T-cell (primary cell): ENCODE measurements around the gene UNC13A. TPM values are rescaled to one million over a fixed set of nuclear protein-coding genes. Genes with fewer than 3 reads are reported as not detected.

Source experiments
- ATAC-seq, 4 experiments: fragments of 200-7000 bp in 3 of 4; fragments of 150-1000 bp in 1 of 4; cut with Tn5 transposase; replicated peaks in 1 of 4; 1 replicate in 3 of 4; 2 replicates in 1 of 4; pipeline ENCODE4 v1.10.0; 2021; ENCODE audit warnings: moderate library complexity in 3 of 4, mild to moderate bottlenecking in 2 of 4, moderate number of reproducible peaks in 1 of 4
- CTCF ChIA-PET, 2 donors: fragments of 300-600 bp; sonication (Branson Sonifier 250); formaldehyde crosslinking; loops; one replicate each; lab custom pipeline; 2022; ENCODE audit warnings: antibody characterized with exemption in 2 of 2; lab: Charles Lee
- POLR2A ChIA-PET, 2 donors: fragments of 300-600 bp; sonication (Branson Sonifier 250); formaldehyde crosslinking; loops; one replicate each; lab custom pipeline; 2022; ENCODE audit warnings: antibody characterized with exemption in 2 of 2; lab: Charles Lee
- DNase-seq, 35 experiments: peaks; one replicate each; pipeline versions ENCODE4 v3.0.0 to v3.0.0-alpha.2; 2013 to 2023
- H3K27ac ChIP-seq: one replicate; pipeline ENCODE4 v1.5.1; 2013; ENCODE audit warnings: low read length
- H3K27me3 ChIP-seq, 2 experiments: replicated peaks in 1 of 2; 1 replicate in 1 of 2; 2 replicates in 1 of 2; pipeline versions ENCODE4 v1.6.1 to v1.7.0; 2013; ENCODE audit warnings: low read length in 1 of 2, mixed read lengths in 1 of 2; ENCODE audit not compliant: control insufficient read depth in 2 of 2, insufficient read depth in 2 of 2; ENCODE audit errors: extremely low read depth in 1 of 2
- H3K36me3 ChIP-seq, 2 donors: 1 replicate in 1 of 2; 2 replicates in 1 of 2; pipeline versions ENCODE4 v1.6.1 to v1.7.0; 2013; ENCODE audit warnings: low read length in 1 of 2; ENCODE audit not compliant: control insufficient read depth in 2 of 2, insufficient read depth in 1 of 2; ENCODE audit errors: extremely low read depth in 1 of 2
- H3K4me1 ChIP-seq, 2 experiments: 1 replicate in 1 of 2; 2 replicates in 1 of 2; pipeline versions ENCODE4 v1.6.1 to v1.7.0; 2013; ENCODE audit warnings: low read length in 2 of 2, mixed read lengths in 1 of 2; ENCODE audit not compliant: insufficient read depth in 2 of 2, control insufficient read depth in 1 of 2; ENCODE audit errors: extremely low read depth in 1 of 2
- H3K4me3 ChIP-seq, 2 donors: 1 replicate in 1 of 2; 2 replicates in 1 of 2; pipeline versions ENCODE4 v1.5.1 to v1.7.0; 2013; ENCODE audit warnings: mild to moderate bottlenecking in 2 of 2, low read length in 1 of 2, moderate library complexity in 1 of 2; ENCODE audit not compliant: control insufficient read depth in 1 of 2; ENCODE audit errors: extremely low read depth in 1 of 2
- H3K9me3 ChIP-seq: 2 replicates; pipeline ENCODE4 v1.7.0; 2013
- H3K27ac Mint-ChIP-seq, 2 donors: one replicate each; pipeline ENCODE4 v1.8.0; 2020 to 2021; ENCODE audit warnings: mild to moderate bottlenecking in 2 of 2, mixed read lengths in 2 of 2
- H3K27me3 Mint-ChIP-seq, 2 donors: one replicate each; pipeline ENCODE4 v1.8.0; 2021 to 2022; ENCODE audit warnings: mixed read lengths in 2 of 2
- H3K36me3 Mint-ChIP-seq: one replicate; pipeline ENCODE4 v1.8.0; 2021; ENCODE audit warnings: mixed read lengths
- H3K4me1 Mint-ChIP-seq, 3 donors: one replicate each; pipeline ENCODE4 v1.8.0; 2020 to 2022; ENCODE audit warnings: mixed read lengths in 3 of 3, mild to moderate bottlenecking in 1 of 3
- H3K4me3 Mint-ChIP-seq, 3 donors: one replicate each; pipeline ENCODE4 v1.8.0; 2020 to 2022; ENCODE audit warnings: mild to moderate bottlenecking in 3 of 3, mixed read lengths in 3 of 3, moderate library complexity in 3 of 3
- H3K9me3 Mint-ChIP-seq, 3 donors: one replicate each; pipeline ENCODE4 v1.8.0; 2020 to 2022; ENCODE audit warnings: mixed read lengths in 3 of 3
- WGBS: methylation state at CpG from one replicate; pipeline ENCODE4 v1.1.5; 2013; ENCODE audit warnings: missing lambda C conversion rate; ENCODE audit not compliant: insufficient coverage; 5-methylcytosine and 5-hydroxymethylcytosine counted together
- total RNA-seq, 35 experiments: library from RNA in 6 of 35; stranded (reverse) in 6 of 35; fragments of 120-200 nt in 1 of 35; gene quantifications; one replicate each; pipeline versions ENCODE4 v1.2.1 to v1.2.4 and lab custom pipeline; 2013 to 2026

UNC13A gene
- total RNA-seq, 5 donors from 2014 or later (not counting 1 experiment from before 2014, with no cell fraction given) = 0.07 to 0.18 (median 0.13) TPM; not detected in 1

DNA sequence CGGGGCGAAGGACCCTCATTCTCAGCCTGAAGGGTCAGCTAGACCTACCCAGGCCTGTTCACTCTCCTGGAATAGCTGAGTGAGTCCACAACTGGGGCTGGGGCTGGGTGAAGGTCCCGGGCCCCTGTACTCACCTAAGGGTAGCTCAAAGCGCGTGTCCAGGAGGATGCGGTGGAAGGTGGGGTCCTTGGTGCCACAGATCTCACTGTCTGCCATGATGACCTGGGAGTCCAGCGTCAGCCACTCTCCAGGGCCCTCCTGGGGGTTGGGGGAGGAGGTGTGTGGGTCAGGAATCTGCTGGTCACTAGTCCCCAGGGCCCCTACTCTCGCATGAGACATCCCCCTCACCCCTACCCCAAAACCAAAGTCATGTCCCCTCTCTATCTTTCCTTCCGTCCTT is 18.7 kb downstream of the UNC13A start:
- Mint-ChIP-seq H3K4me1 (no peaks in the 10 kb centered on the region), H3K4me3 (no peak overlapping the region), H3K27ac (no peak overlapping the region), H3K9me3 (peaks cover 4 to 10% (median 9%) of the 10 kb centered on the region in 3 donors), H3K36me3 (no peaks in the 10 kb centered on the region), H3K27me3 (peaks cover 8 to 18% of the 10 kb centered on the region in 2 donors)
- no peak overlapping the region for H3K27ac ChIP-seq
- ChIA-PET POLR2A (no interaction called here), CTCF (no interaction called here)
- no peaks in the 10 kb centered on the region for H3K36me3 ChIP-seq
- H3K4me3 ChIP-seq = no peak overlapping the region
- ATAC-seq (no peak), DNase-seq (no peak)
- H3K9me3 ChIP-seq = no peaks in the 10 kb centered on the region
- peaks cover 0 to 21% of the 10 kb centered on the region in 2 experiments for H3K27me3 ChIP-seq
- no peaks in the 10 kb centered on the region for H3K4me1 ChIP-seq
- WGBS = 93% methylated on average over 5 of the region's 9 CpGs

DNA sequence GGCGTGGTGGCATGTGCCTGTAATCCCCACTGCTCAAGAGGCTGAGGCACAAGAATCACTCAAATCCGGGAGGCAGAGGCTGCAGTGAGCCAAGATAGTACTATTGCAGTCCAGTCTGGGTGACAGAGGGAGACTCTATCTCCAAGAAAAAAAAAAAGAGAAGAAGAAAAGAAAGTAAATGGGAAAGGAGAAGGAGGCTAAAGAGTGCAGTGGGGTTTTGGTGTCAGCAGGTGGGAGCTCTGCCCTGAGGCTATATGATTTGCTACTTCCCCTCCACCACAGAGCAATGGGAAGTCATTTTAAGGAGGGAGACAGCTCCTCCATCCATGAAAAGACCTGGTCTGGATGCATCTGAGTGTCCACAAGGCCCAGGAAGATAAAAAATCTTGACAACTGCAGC is 23.1 kb downstream of the UNC13A start:
- H3K27ac Mint-ChIP-seq = no peak overlapping the region
- no peak overlapping the region for H3K4me3 ChIP-seq
- H3K36me3 ChIP-seq = no peaks in the 10 kb centered on the region
- H3K4me1 ChIP-seq = no peaks in the 10 kb centered on the region
- H3K27me3 ChIP-seq = peaks cover 0 to 31% of the 10 kb centered on the region in 2 experiments
- H3K9me3 ChIP-seq = no peaks in the 10 kb centered on the region
- H3K4me3 Mint-ChIP-seq = no peak overlapping the region
- POLR2A ChIA-PET = no interaction called here
- CTCF ChIA-PET = no interaction called here
- no CpG with 5 or more reads among the region's 2 CpGs for WGBS
- H3K36me3 Mint-ChIP-seq = no peaks in the 10 kb centered on the region
- no peaks in the 10 kb centered on the region for H3K4me1 Mint-ChIP-seq
- H3K27ac ChIP-seq = no peak overlapping the region
- ATAC-seq = no peak
- no peak for DNase-seq
- peaks cover 5 to 14% of the 10 kb centered on the region in 2 donors for H3K27me3 Mint-ChIP-seq
- H3K9me3 Mint-ChIP-seq = peaks cover 4 to 10% (median 9%) of the 10 kb centered on the region in 3 donors

DNA sequence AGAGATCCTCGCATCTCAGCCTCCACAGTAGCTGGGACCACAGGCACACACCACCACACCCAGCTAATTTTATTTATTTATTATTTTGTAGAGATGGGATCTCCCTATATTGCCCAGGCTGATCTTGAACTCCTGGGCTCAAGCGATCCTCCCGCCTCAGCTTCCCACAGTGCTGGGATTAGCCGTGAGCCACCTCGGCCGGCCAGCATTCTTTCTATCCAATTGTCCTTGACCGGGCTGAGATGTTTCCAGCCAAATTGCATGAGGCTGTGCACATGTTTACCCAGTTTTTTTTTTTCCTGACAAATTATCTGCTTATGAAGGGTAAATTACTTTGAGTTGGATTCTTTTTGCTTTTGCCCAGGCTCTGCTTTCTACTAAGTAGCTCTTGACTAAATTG is 28.2 kb downstream of the UNC13A start:
- Histone ChIP-seq H3K36me3 (no peaks in the 10 kb centered on the region), H3K9me3 (no peaks in the 10 kb centered on the region), H3K27me3 (peaks cover 0 to 51% of the 10 kb centered on the region in 2 experiments), H3K4me1 (no peaks in the 10 kb centered on the region), H3K27ac (no peak overlapping the region), H3K4me3 (no peak overlapping the region)
- 96% methylated on average over 4 of the region's 7 CpGs for WGBS
- Mint-ChIP-seq H3K27ac (no peak overlapping the region), H3K36me3 (no peaks in the 10 kb centered on the region), H3K27me3 (peaks cover 16% of the 10 kb centered on the region in 2 donors), H3K4me1 (no peaks in the 10 kb centered on the region), H3K4me3 (no peak overlapping the region), H3K9me3 (peaks cover 2 to 5% (median 4%) of the 10 kb centered on the region in 3 donors)
- ATAC-seq (no peak), DNase-seq (no peak)
- POLR2A ChIA-PET = interaction anchor here in 1 of 2 donors (0.6 kb wide), 1 partner anchor 42 kb away, joined by 4 read pairs; no protein-coding TSS in a partner anchor
- CTCF ChIA-PET = interaction anchor here in 1 of 2 donors (0.6 kb wide), 1 partner anchor 165 kb away, joined by 3 read pairs; no protein-coding TSS in a partner anchor

DNA sequence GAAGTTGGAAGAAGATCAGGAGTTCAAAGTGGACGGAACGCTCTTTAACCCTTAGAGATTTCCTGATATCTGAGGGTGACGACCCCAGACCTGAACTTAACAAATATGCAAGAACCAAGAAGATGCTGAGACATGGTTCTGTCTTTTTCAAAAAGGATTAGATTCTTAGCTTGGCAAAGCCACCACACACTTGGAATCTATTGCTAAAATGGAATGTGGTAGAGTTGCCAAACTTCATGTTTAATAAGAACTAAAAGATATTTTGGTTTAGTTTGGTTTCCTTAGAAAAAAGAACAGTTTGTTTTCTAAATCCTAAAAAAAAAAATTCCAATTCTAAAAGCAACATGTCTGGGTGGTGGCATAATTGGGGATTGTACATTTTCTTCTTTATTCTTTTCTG is 29.5 kb downstream of the UNC13A start:
- ChIA-PET CTCF (no interaction called here), POLR2A (no interaction called here)
- ATAC-seq (no peak), DNase-seq (no peak)
- Histone ChIP-seq H3K4me3 (no peak overlapping the region), H3K36me3 (no peaks in the 10 kb centered on the region), H3K9me3 (no peaks in the 10 kb centered on the region), H3K27ac (no peak overlapping the region), H3K4me1 (no peaks in the 10 kb centered on the region), H3K27me3 (peaks cover 0 to 47% of the 10 kb centered on the region in 2 experiments)
- Mint-ChIP-seq H3K27me3 (peaks cover 13 to 14% of the 10 kb centered on the region in 2 donors), H3K36me3 (no peaks in the 10 kb centered on the region), H3K4me3 (no peak overlapping the region), H3K4me1 (no peaks in the 10 kb centered on the region), H3K27ac (no peak overlapping the region), H3K9me3 (no peaks in the 10 kb centered on the region)
- WGBS = no CpG with 5 or more reads among the region's 3 CpGs

DNA sequence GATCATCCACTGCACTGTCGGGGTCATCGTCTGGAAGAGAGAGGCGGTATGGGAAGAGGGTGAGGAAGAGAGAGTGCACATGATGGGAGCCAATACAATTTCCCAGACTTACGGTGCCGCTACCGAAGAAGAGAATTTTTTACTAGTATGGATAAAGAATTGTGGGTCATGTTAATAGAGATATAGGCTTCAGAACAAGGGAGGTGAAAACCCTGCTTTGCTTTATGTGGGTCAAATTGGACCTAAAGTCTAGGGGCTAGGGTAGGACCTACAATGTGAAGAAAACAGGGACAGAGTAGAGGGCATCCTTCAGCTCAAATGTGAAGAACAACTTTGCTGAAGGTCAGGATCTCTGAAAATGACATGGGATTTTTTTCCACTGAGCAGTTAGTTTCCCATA is 29.9 kb downstream of the UNC13A start:
- no peaks in the 10 kb centered on the region for H3K4me1 Mint-ChIP-seq
- no peak overlapping the region for H3K27ac Mint-ChIP-seq
- peaks cover 0 to 43% of the 10 kb centered on the region in 2 experiments for H3K27me3 ChIP-seq
- H3K36me3 Mint-ChIP-seq = no peaks in the 10 kb centered on the region
- H3K27ac ChIP-seq = no peak overlapping the region
- H3K9me3 Mint-ChIP-seq = no peaks in the 10 kb centered on the region
- WGBS = 89% methylated on average over 6 of the region's 6 CpGs
- H3K4me1 ChIP-seq = no peaks in the 10 kb centered on the region
- peaks cover 11 to 12% of the 10 kb centered on the region in 2 donors for H3K27me3 Mint-ChIP-seq
- no peak for ATAC-seq
- H3K9me3 ChIP-seq = no peaks in the 10 kb centered on the region
- H3K4me3 ChIP-seq = no peak overlapping the region
- H3K36me3 ChIP-seq = no peaks in the 10 kb centered on the region
- POLR2A ChIA-PET = no interaction called here
- CTCF ChIA-PET = no interaction called here
- no peak for DNase-seq
- no peak overlapping the region for H3K4me3 Mint-ChIP-seq

DNA sequence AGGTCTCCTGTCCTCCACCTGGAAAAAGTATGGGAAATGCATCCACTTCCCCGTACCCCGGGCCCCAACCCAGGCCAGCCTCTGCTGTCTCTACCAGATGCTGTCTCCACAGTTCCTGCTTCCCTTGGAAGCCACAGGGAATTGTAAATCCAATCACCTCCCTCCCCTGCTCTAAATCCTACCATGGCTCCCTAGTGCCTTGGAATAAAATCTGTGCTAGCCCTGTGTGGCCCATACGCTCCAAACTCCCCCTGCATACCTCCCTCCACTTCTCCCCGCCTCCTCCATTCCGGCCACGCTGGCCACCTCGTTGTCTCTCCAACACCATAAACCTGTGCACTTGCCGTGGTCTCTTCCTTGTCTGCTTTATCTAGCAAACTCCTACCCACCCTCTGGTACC is 31.2 kb downstream of the UNC13A start:
- no peaks in the 10 kb centered on the region for H3K36me3 Mint-ChIP-seq
- ChIA-PET POLR2A (no interaction called here), CTCF (no interaction called here)
- H3K27me3 Mint-ChIP-seq = peaks cover 11 to 15% of the 10 kb centered on the region in 2 donors
- H3K27ac ChIP-seq = no peak overlapping the region
- no peak overlapping the region for H3K4me3 ChIP-seq
- H3K4me1 Mint-ChIP-seq = no peaks in the 10 kb centered on the region
- no peaks in the 10 kb centered on the region for H3K9me3 Mint-ChIP-seq
- peaks cover 0 to 42% of the 10 kb centered on the region in 2 experiments for H3K27me3 ChIP-seq
- H3K9me3 ChIP-seq = no peaks in the 10 kb centered on the region
- H3K36me3 ChIP-seq = no peaks in the 10 kb centered on the region
- H3K4me3 Mint-ChIP-seq = no peak overlapping the region
- WGBS = 86% methylated on average over 8 of the region's 8 CpGs
- no peaks in the 10 kb centered on the region for H3K4me1 ChIP-seq
- DNase-seq (no peak), ATAC-seq (no peak)
- no peak overlapping the region for H3K27ac Mint-ChIP-seq
